ENCODE measurements around the gene CFAP46. TPM values are rescaled to one million over a fixed set of nuclear protein-coding genes. Genes with fewer than 3 reads are reported as not detected.

The CFAP46 gene
- total and polyA plus RNA-seq, 9 of the 15 experiments (the other 6 are each of a cell fraction or from before 2014, with no cell fraction given): not detected

- no peak for TF ChIP-seq GTF3C2 (IDR thresholded peaks at IDR 0.05; ENCODE audit: borderline replicate concordance, extremely low read depth, insufficient read length)
- no peak for TF ChIP-seq ARID2 (IDR thresholded peaks at IDR 0.05)
- TF ChIP-seq KDM1A (IDR thresholded peaks at IDR 0.05): no peak
- TF ChIP-seq MCM2 (IDR thresholded peaks at IDR 0.05; ENCODE audit: low read depth): no peak
- no peak for TF ChIP-seq MNT (conservative IDR thresholded peaks at IDR 0.05)
- no peak for TF ChIP-seq ZNF551 (CRISPR knock-in tag; IDR thresholded peaks at IDR 0.05)
- TF ChIP-seq TAF7 (tag; IDR thresholded peaks at IDR 0.05): no peak
Observed at GRCh38 chr10:132909491-132910071, 32.8 kb downstream of the CFAP46 start (continued).
